Measurements from ENCODE around the gene NOSIP.

The NOSIP gene

GRCh38 chr19:49590071-49590970, 10.0 kb upstream of the NOSIP start:
- Histone ChIP-seq H2BK12ac (ENCODE audit: low read length) (peak overlapping the region; percentile 97), H3K36me3 (replicated peaks in 1 of 2; ENCODE audit: control insufficient read depth in 2 of 2, insufficient read depth in 2 of 2, low read length in 2 of 2) (peaks cover 12 to 16% of the 10 kb centered on the region in 2 donors), H2AK5ac (ENCODE audit: low read depth, low read length) (peak overlapping the region; percentile 100), H3K79me1 (ENCODE audit: low read depth, low read length) (peaks cover 23% of the 10 kb centered on the region), H3K4me1 (ENCODE audit: control insufficient read depth in 2 of 2, insufficient read depth in 1 of 2, low read depth in 1 of 2, low read length in 2 of 2) (peaks cover 10 to 15% of the 10 kb centered on the region in 2 donors), H3K9me3 (replicated peaks in 1 of 2; ENCODE audit: control insufficient read depth in 2 of 2, insufficient read depth in 1 of 2, low read depth in 1 of 2, low read length in 2 of 2) (no peaks in the 10 kb centered on the region), H4K8ac (ENCODE audit: low read depth, low read length) (peak overlapping the region; percentile 43), H3K4me2 (ENCODE audit: insufficient read depth, low read length, poor library complexity, severe bottlenecking) (peak overlapping the region; percentile 100), H3K4ac (ENCODE audit: low read length) (peak overlapping the region; percentile 38), H3K27me3 (ENCODE audit: control insufficient read depth in 3 of 3, insufficient read depth in 3 of 3, low read depth in 1 of 3, low read length in 3 of 3) (no peaks in the 10 kb centered on the region), H2BK15ac (ENCODE audit: low read length) (peak overlapping the region; percentile 100), H4K91ac (ENCODE audit: low read depth, low read length, poor library complexity) (peak overlapping the region; percentile 79), H3K4me3 (ENCODE audit: low read length in 2 of 2) (peak overlapping the region; percentile 89 to 98), H3K23ac (ENCODE audit: low read depth, low read length, poor library complexity) (peak overlapping the region; percentile 98), H3K27ac (replicated peaks; ENCODE audit: low read length) (peak overlapping the region; percentile 95), H2BK120ac (ENCODE audit: low read depth, low read length) (peak overlapping the region; percentile 94), H2BK5ac (ENCODE audit: low read length) (peak overlapping the region; percentile 99), H3K9ac (ENCODE audit: low read depth, low read length, poor library complexity) (peak overlapping the region; percentile 100), H2AFZ (ENCODE audit: low read length) (peak overlapping the region; percentile 80), H3K18ac (ENCODE audit: low read length) (peak overlapping the region; percentile 100), H3K14ac (ENCODE audit: low read length) (peak overlapping the region; percentile 100)
- no CpG with 5 or more reads among the region's 58 CpGs for WGBS, 2 donors (ENCODE audit: extremely low coverage in 2 of 2, insufficient read length in 2 of 2, insufficient replicate concordance in 1 of 2)
- peak; percentile 97 for DNase-seq (ENCODE audit: low spot score)

DNA sequence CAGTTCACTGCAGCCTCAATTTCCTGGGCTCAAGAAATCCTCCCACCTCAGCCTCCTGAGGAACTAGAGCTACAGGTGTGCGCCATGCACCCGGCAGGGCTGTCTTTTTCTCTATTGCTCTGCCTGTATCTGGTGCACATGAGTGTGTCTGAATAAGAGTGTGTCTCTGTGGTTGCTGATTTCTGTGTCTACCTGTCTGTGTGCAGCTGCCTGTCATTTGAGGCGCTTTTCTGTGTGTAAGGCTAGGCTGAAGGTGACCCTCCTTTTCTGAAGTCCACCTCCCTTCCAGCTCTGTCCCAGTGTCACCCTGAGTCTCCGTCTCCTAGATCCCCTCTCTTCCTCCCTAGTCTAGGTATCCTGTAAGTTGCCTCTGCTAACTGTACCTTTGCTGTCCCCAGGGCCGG, 9.1 kb upstream of the NOSIP start:
- Histone ChIP-seq H2BK12ac (ENCODE audit: low read length) (no peak overlapping the region), H3K79me1 (ENCODE audit: low read depth, low read length) (peaks cover 18% of the 10 kb centered on the region), H3K36me3 (replicated peaks in 1 of 2; ENCODE audit: control insufficient read depth in 2 of 2, insufficient read depth in 2 of 2, low read length in 2 of 2) (peaks cover 7 to 11% of the 10 kb centered on the region in 2 donors), H4K91ac (ENCODE audit: low read depth, low read length, poor library complexity) (no peak overlapping the region), H3K27me3 (ENCODE audit: control insufficient read depth in 3 of 3, insufficient read depth in 3 of 3, low read depth in 1 of 3, low read length in 3 of 3) (no peaks in the 10 kb centered on the region), H2AFZ (ENCODE audit: low read length) (peak overlapping the region; percentile 16), H2BK15ac (ENCODE audit: low read length) (peak overlapping the region; percentile 94), H3K9me3 (replicated peaks in 1 of 2; ENCODE audit: control insufficient read depth in 2 of 2, insufficient read depth in 1 of 2, low read depth in 1 of 2, low read length in 2 of 2) (no peaks in the 10 kb centered on the region), H2BK120ac (ENCODE audit: low read depth, low read length) (no peak overlapping the region), H3K18ac (ENCODE audit: low read length) (peak overlapping the region; percentile 76), H3K4me1 (ENCODE audit: control insufficient read depth in 2 of 2, insufficient read depth in 1 of 2, low read depth in 1 of 2, low read length in 2 of 2) (peaks cover 16 to 22% of the 10 kb centered on the region in 2 donors), H3K23ac (ENCODE audit: low read depth, low read length, poor library complexity) (no peak overlapping the region), H3K14ac (ENCODE audit: low read length) (no peak overlapping the region), H3K4me2 (ENCODE audit: insufficient read depth, low read length, poor library complexity, severe bottlenecking) (no peak overlapping the region), H3K9ac (ENCODE audit: low read depth, low read length, poor library complexity) (peak overlapping the region; percentile 12), H2BK5ac (ENCODE audit: low read length) (no peak overlapping the region), H3K4ac (ENCODE audit: low read length) (no peak overlapping the region), H4K8ac (ENCODE audit: low read depth, low read length) (no peak overlapping the region), H3K27ac (replicated peaks; ENCODE audit: low read length) (peak overlapping the region; percentile 42), H2AK5ac (ENCODE audit: low read depth, low read length) (peak overlapping the region; percentile 95), H3K4me3 (ENCODE audit: low read length in 2 of 2) (no peak overlapping the region)
- no peak for DNase-seq (ENCODE audit: low spot score)
- WGBS, 2 donors (ENCODE audit: extremely low coverage in 2 of 2, insufficient read length in 2 of 2, insufficient replicate concordance in 1 of 2), result no CpG with 5 or more reads among the region's 5 CpGs

- Histone ChIP-seq H3K14ac (ENCODE audit: low read length) (peak overlapping the region; percentile 59), H2AK5ac (ENCODE audit: low read depth, low read length) (peak overlapping the region; percentile 40), H3K27ac (replicated peaks; ENCODE audit: low read length) (no peak overlapping the region), H2BK15ac (ENCODE audit: low read length) (peak overlapping the region; percentile 97), H3K4ac (ENCODE audit: low read length) (no peak overlapping the region), H3K4me2 (ENCODE audit: insufficient read depth, low read length, poor library complexity, severe bottlenecking) (no peak overlapping the region), H3K4me1 (ENCODE audit: control insufficient read depth in 2 of 2, insufficient read depth in 1 of 2, low read depth in 1 of 2, low read length in 2 of 2) (peaks cover 13 to 17% of the 10 kb centered on the region in 2 donors), H3K18ac (ENCODE audit: low read length) (no peak overlapping the region), H2BK5ac (ENCODE audit: low read length) (peak overlapping the region; percentile 95), H3K9ac (ENCODE audit: low read depth, low read length, poor library complexity) (peak overlapping the region; percentile 70), H3K23ac (ENCODE audit: low read depth, low read length, poor library complexity) (peak overlapping the region; percentile 89), H4K8ac (ENCODE audit: low read depth, low read length) (no peak overlapping the region), H2BK120ac (ENCODE audit: low read depth, low read length) (no peak overlapping the region), H3K27me3 (ENCODE audit: control insufficient read depth in 3 of 3, insufficient read depth in 3 of 3, low read depth in 1 of 3, low read length in 3 of 3) (no peaks in the 10 kb centered on the region), H4K91ac (ENCODE audit: low read depth, low read length, poor library complexity) (no peak overlapping the region), H3K36me3 (replicated peaks in 1 of 2; ENCODE audit: control insufficient read depth in 2 of 2, insufficient read depth in 2 of 2, low read length in 2 of 2) (peaks cover 0 to 1% of the 10 kb centered on the region in 2 donors), H2BK12ac (ENCODE audit: low read length) (peak overlapping the region; percentile 63), H3K9me3 (replicated peaks in 1 of 2; ENCODE audit: control insufficient read depth in 2 of 2, insufficient read depth in 1 of 2, low read depth in 1 of 2, low read length in 2 of 2) (no peaks in the 10 kb centered on the region), H2AFZ (ENCODE audit: low read length) (peak overlapping the region; percentile 23), H3K79me1 (ENCODE audit: low read depth, low read length) (peaks cover 13% of the 10 kb centered on the region), H3K4me3 (ENCODE audit: low read length in 2 of 2) (no peak overlapping the region)
- no peak for DNase-seq (ENCODE audit: low spot score)
- no CpG with 5 or more reads among the region's 18 CpGs for WGBS, 2 donors (ENCODE audit: extremely low coverage in 2 of 2, insufficient read length in 2 of 2, insufficient replicate concordance in 1 of 2)
These were observed 8.2 kb upstream of the NOSIP start for GRCh38 chr19:49588365-49589122.

DNA sequence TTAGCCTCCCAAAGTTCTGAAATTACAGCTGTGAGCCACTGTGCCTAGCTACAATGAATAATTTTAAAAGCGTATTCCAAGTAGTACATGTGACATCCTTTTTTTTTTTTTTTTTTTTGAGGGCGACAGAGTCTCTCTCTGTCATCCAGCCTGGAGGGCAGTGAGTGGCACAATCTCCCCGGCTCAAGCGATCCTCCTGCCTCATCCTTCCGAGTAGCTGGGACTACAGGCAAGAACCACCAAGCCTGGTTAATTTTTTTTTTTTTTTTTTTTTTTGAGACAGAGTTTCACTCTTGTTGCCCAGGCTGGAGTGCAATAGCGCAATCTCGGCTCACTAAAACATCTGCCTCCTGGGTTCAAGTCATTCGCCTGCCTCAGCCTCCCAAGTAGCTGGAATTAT, 6.9 kb upstream of the NOSIP start:
- no CpG with 5 or more reads among the region's 8 CpGs for WGBS, 2 donors (ENCODE audit: extremely low coverage in 2 of 2, insufficient read length in 2 of 2, insufficient replicate concordance in 1 of 2)
- Histone ChIP-seq H3K4me1 (ENCODE audit: control insufficient read depth in 2 of 2, insufficient read depth in 1 of 2, low read depth in 1 of 2, low read length in 2 of 2) (peaks cover 8 to 13% of the 10 kb centered on the region in 2 donors), H3K18ac (ENCODE audit: low read length) (no peak overlapping the region), H2AFZ (ENCODE audit: low read length) (no peak overlapping the region), H3K4ac (ENCODE audit: low read length) (no peak overlapping the region), H4K8ac (ENCODE audit: low read depth, low read length) (no peak overlapping the region), H2BK120ac (ENCODE audit: low read depth, low read length) (no peak overlapping the region), H3K79me1 (ENCODE audit: low read depth, low read length) (peaks cover 9% of the 10 kb centered on the region), H3K4me2 (ENCODE audit: insufficient read depth, low read length, poor library complexity, severe bottlenecking) (no peak overlapping the region), H2BK12ac (ENCODE audit: low read length) (no peak overlapping the region), H3K9me3 (replicated peaks in 1 of 2; ENCODE audit: control insufficient read depth in 2 of 2, insufficient read depth in 1 of 2, low read depth in 1 of 2, low read length in 2 of 2) (no peaks in the 10 kb centered on the region), H3K27me3 (ENCODE audit: control insufficient read depth in 3 of 3, insufficient read depth in 3 of 3, low read depth in 1 of 3, low read length in 3 of 3) (no peaks in the 10 kb centered on the region), H3K27ac (replicated peaks; ENCODE audit: low read length) (no peak overlapping the region), H3K14ac (ENCODE audit: low read length) (no peak overlapping the region), H2BK5ac (ENCODE audit: low read length) (no peak overlapping the region), H2BK15ac (ENCODE audit: low read length) (no peak overlapping the region), H3K9ac (ENCODE audit: low read depth, low read length, poor library complexity) (no peak overlapping the region), H3K4me3 (ENCODE audit: low read length in 2 of 2) (no peak overlapping the region), H4K91ac (ENCODE audit: low read depth, low read length, poor library complexity) (no peak overlapping the region), H2AK5ac (ENCODE audit: low read depth, low read length) (no peak overlapping the region), H3K23ac (ENCODE audit: low read depth, low read length, poor library complexity) (no peak overlapping the region), H3K36me3 (replicated peaks in 1 of 2; ENCODE audit: control insufficient read depth in 2 of 2, insufficient read depth in 2 of 2, low read length in 2 of 2) (no peaks in the 10 kb centered on the region)
- no peak for DNase-seq (ENCODE audit: low spot score)
